ENCODE data around the gene EVL.
A peak's percentile ranks its signal among the peaks of the same experiment; 100 is the strongest.

EVL gene

GRCh38 chr14:100130521-100130920, 65.3 kb downstream of the EVL start:
- DNase-seq (ENCODE audit: low spot score) = no peak

GRCh38 chr14:100131181-100131580, 66.0 kb downstream of the EVL start:
- DNase-seq (ENCODE audit: low spot score) = no peak

- no peak for DNase-seq (ENCODE audit: low spot score)
Observed at GRCh38 chr14:100132161-100132902, 67.1 kb downstream of the EVL start.

- no peak for DNase-seq (ENCODE audit: low spot score)
Observed at GRCh38 chr14:100132903-100133510, 67.8 kb downstream of the EVL start.

GRCh38 chr14:100134586-100134985, 69.4 kb downstream of the EVL start:
- DNase-seq (ENCODE audit: low spot score) = no peak

GRCh38 chr14:100135073-100135472, 69.9 kb downstream of the EVL start:
- no peak for DNase-seq (ENCODE audit: low spot score)

- no peak for DNase-seq (ENCODE audit: low spot score)
Observed at GRCh38 chr14:100135784-100136183, 70.6 kb downstream of the EVL start.

GRCh38 chr14:100137173-100137572, 72.0 kb downstream of the EVL start:
- DNase-seq (ENCODE audit: low spot score) = no peak

- no peak for DNase-seq (ENCODE audit: low spot score)
Observed at GRCh38 chr14:100138082-100138787, 73.0 kb downstream of the EVL start.

- no peak for DNase-seq (ENCODE audit: low spot score)
Observed at GRCh38 chr14:100138955-100139354, 73.7 kb downstream of the EVL start.

GRCh38 chr14:100140452-100141078, 75.3 kb downstream of the EVL start:
- DNase-seq (ENCODE audit: low spot score) = no peak

GRCh38 chr14:100141098-100141497, 75.9 kb downstream of the EVL start:
- DNase-seq (ENCODE audit: low spot score) = no peak

GRCh38 chr14:100142073-100143040, 77.1 kb downstream of the EVL start:
- no peak for DNase-seq (ENCODE audit: low spot score)

- no peak for DNase-seq (ENCODE audit: low spot score)
Observed at GRCh38 chr14:100143523-100143922, 78.3 kb downstream of the EVL start.

GRCh38 chr14:100143934-100144333, 78.7 kb downstream of the EVL start:
- no peak for DNase-seq (ENCODE audit: low spot score)

- DNase-seq (ENCODE audit: low spot score) = no peak
Observed at GRCh38 chr14:100144645-100144995, 79.4 kb downstream of the EVL start.

GRCh38 chr14:100144996-100145646, 79.9 kb downstream of the EVL start:
- DNase-seq (ENCODE audit: low spot score) = no peak

GRCh38 chr14:100145682-100146464, 80.7 kb downstream of the EVL start:
- DNase-seq (ENCODE audit: low spot score) = no peak

GRCh38 chr14:100146531-100147091, 81.4 kb downstream of the EVL start:
- no peak for DNase-seq (ENCODE audit: low spot score)

GRCh38 chr14:100147181-100147631, 82.0 kb downstream of the EVL start:
- peak; percentile 27 for DNase-seq (ENCODE audit: low spot score)
